K562 (cell line): ENCODE measurements around the gene VPS16. TPM values are rescaled to one million over a fixed set of nuclear protein-coding genes. Genes with fewer than 3 reads are reported as not detected.
A peak's percentile ranks its signal among the peaks of the same experiment; 100 is the strongest.

Experiments used
- ATF2 ChIP-seq: sonication (generic); formaldehyde crosslinking; IDR thresholded peaks from 2 replicates; pipeline ENCODE4 v1.8.1; 2022; ENCODE audit warnings: missing genetic modification reagents
- COPS2 ChIP-seq: fragments of 450-650 bp; conservative IDR thresholded peaks from 2 replicates; pipeline ENCODE4 v1.6.1; 2016; ENCODE audit warnings: mild to moderate bottlenecking, moderate library complexity
- ELF2 ChIP-seq: fragments of 250-450 bp; sonication (Bioruptor Pico); IDR thresholded peaks from 2 replicates; pipeline ENCODE4 v1.5.0; 2021; ENCODE audit warnings: mild to moderate bottlenecking
- ETV5 ChIP-seq: sonication (generic); formaldehyde crosslinking; IDR thresholded peaks from 2 replicates; pipeline ENCODE4 v1.4.0; 2020; ENCODE audit warnings: low read depth, mild to moderate bottlenecking, missing genetic modification reagents
- FOXO4 ChIP-seq: fragments of 450-650 bp; formaldehyde crosslinking; IDR thresholded peaks from 2 replicates; pipeline ENCODE4 v1.4.0; 2020; ENCODE audit warnings: mild to moderate bottlenecking, moderate library complexity
- HNRNPH1 ChIP-seq: fragments of 200-400 bp; formaldehyde crosslinking; optimal IDR thresholded peaks from 2 replicates; pipeline ENCODE3; 2017; ENCODE audit warnings: low read depth, mild to moderate bottlenecking, low read length, moderate library complexity
- MEF2A ChIP-seq: IDR thresholded peaks from 2 replicates; pipeline ENCODE4 v1.6.1; 2011; ENCODE audit warnings: low read depth, mild to moderate bottlenecking, low read length, moderate library complexity; ENCODE audit not compliant: control insufficient read depth
- POLR2AphosphoS5 ChIP-seq: IDR thresholded peaks from 2 replicates; pipeline ENCODE4 v1.6.1; 2011; ENCODE audit warnings: mild to moderate bottlenecking, low read depth, low read length, moderate library complexity; ENCODE audit not compliant: control insufficient read depth, insufficient read depth
- POLR2G ChIP-seq: fragments of 200-400 bp; formaldehyde crosslinking; IDR thresholded peaks from 2 replicates; pipeline ENCODE4 v1.6.1; 2017; ENCODE audit warnings: low read depth, mild to moderate bottlenecking, antibody characterized with exemption, low read length, moderate library complexity
- RFX1 ChIP-seq: fragments of 450-650 bp; IDR thresholded peaks from 2 replicates; pipeline ENCODE4 v1.6.1; 2016; ENCODE audit warnings: mild to moderate bottlenecking, moderate library complexity
- SIN3B ChIP-seq: fragments of 450-650 bp; IDR thresholded peaks from 2 replicates; pipeline ENCODE4 v1.6.1; 2017; ENCODE audit warnings: low read depth, mild to moderate bottlenecking, moderate library complexity
- SIX5 ChIP-seq, 2 experiments: IDR thresholded peaks; 2 replicates each; pipeline ENCODE4 v1.6.1; 2011; ENCODE audit warnings: low read length in 2 of 2, borderline replicate concordance in 1 of 2, low read depth in 1 of 2, mild to moderate bottlenecking in 1 of 2, moderate library complexity in 1 of 2; ENCODE audit not compliant: insufficient read depth in 1 of 2
- SMARCB1 ChIP-seq: IDR thresholded peaks from 2 replicates; pipeline ENCODE4 v1.6.1; 2011; ENCODE audit warnings: improper control_type of control experiment, low read depth; ENCODE audit not compliant: insufficient read length
- SPI1 ChIP-seq: IDR thresholded peaks from 2 replicates; pipeline ENCODE4 v1.6.1; 2011; ENCODE audit warnings: low read depth, low read length, control low read depth, borderline replicate concordance
- SRSF1 ChIP-seq: fragments of 200-400 bp; formaldehyde crosslinking; IDR thresholded peaks from 2 replicates; pipeline ENCODE4 v1.6.1; 2017; ENCODE audit warnings: mild to moderate bottlenecking, low read depth, low read length, moderate library complexity
- SRSF3 ChIP-seq: fragments of 200-400 bp; formaldehyde crosslinking; IDR thresholded peaks from 2 replicates; pipeline ENCODE4 v1.6.1; 2016; ENCODE audit warnings: mild to moderate bottlenecking, low read length, moderate library complexity; ENCODE audit not compliant: insufficient read depth
- TAF7 ChIP-seq: fragments of 450-650 bp; IDR thresholded peaks from 2 replicates; pipeline ENCODE4 v1.6.1; 2016; ENCODE audit warnings: missing genetic modification characterization, missing compliant biosample characterization
- ZNF146 ChIP-seq: IDR thresholded peaks from one replicate; pipeline ENCODE4 v1.6.1; 2018; ENCODE audit warnings: missing compliant biosample characterization; ENCODE audit not compliant: unreplicated experiment
- ZNF175 ChIP-seq: fragments of 200-800 bp; sonication (Bioruptor generic); IDR thresholded peaks from 2 replicates; pipeline ENCODE4 v1.6.1; 2016; ENCODE audit warnings: low read depth, mild to moderate bottlenecking, missing genetic modification characterization, missing compliant biosample characterization
- ZNF239 ChIP-seq: fragments of 250-450 bp; sonication (Bioruptor Pico); IDR thresholded peaks from 2 replicates; pipeline ENCODE4 v1.4.0; 2020; ENCODE audit warnings: mild to moderate bottlenecking
- ZNF707 ChIP-seq: fragments of 250-450 bp; sonication (Bioruptor Pico); conservative IDR thresholded peaks from 2 replicates; pipeline ENCODE4 v1.8.0; 2022; ENCODE audit warnings: inconsistent platforms, mild to moderate bottlenecking, moderate library complexity
- polyA plus RNA-seq, 8 experiments: library from polyadenylated mRNA; depleted of rRNA in 4 of 8; stranded (reverse) in 5 of 8; unstranded in 3 of 8; fragments of >200 nt; fragmentation: Nextera tagmentation in 2 of 8; fragmentation: Illumina TruSeq in 1 of 8; extraction: Ambion mirVana in 2 of 8; extraction: Trizol in 1 of 8; gene quantifications; 2 replicates each; pipeline versions ENCODE4 v1.2.1 to v1.2.3, GENCODE V29; 2011 to 2014; ENCODE audit warnings: inconsistent platforms in 1 of 8, missing spikeins in 1 of 8
- total RNA-seq, 7 experiments: library from RNA; depleted of rRNA in 6 of 7; stranded (reverse); fragments of >200 nt in 6 of 7; fragmentation: Illumina TruSeq in 2 of 7; extraction: Trizol in 2 of 7; gene quantifications; 2 replicates each; pipeline versions ENCODE4 v1.2.1 to v1.2.3, GENCODE V29; 2011 to 2021; ENCODE audit warnings: low replicate concordance in 1 of 7
- TF ChIP-seq, protein P1 (sequence below): sonication (generic); formaldehyde crosslinking; IDR thresholded peaks from 2 replicates; pipeline ENCODE4 v1.8.1; 2023; ENCODE audit warnings: mild to moderate bottlenecking, missing genetic modification reagents
- TF ChIP-seq, protein P2 (sequence below): fragments of 450-650 bp; formaldehyde crosslinking; IDR thresholded peaks from 2 replicates; pipeline ENCODE4 v1.4.0; 2022; ENCODE audit warnings: missing genetic modification characterization

VPS16 gene
- total and polyA plus RNA-seq, 9 of the 15 experiments (the other 6 are each of a cell fraction or from before 2014, with no cell fraction given): 6.8 to 24.7 (median 14.0) TPM

DNA sequence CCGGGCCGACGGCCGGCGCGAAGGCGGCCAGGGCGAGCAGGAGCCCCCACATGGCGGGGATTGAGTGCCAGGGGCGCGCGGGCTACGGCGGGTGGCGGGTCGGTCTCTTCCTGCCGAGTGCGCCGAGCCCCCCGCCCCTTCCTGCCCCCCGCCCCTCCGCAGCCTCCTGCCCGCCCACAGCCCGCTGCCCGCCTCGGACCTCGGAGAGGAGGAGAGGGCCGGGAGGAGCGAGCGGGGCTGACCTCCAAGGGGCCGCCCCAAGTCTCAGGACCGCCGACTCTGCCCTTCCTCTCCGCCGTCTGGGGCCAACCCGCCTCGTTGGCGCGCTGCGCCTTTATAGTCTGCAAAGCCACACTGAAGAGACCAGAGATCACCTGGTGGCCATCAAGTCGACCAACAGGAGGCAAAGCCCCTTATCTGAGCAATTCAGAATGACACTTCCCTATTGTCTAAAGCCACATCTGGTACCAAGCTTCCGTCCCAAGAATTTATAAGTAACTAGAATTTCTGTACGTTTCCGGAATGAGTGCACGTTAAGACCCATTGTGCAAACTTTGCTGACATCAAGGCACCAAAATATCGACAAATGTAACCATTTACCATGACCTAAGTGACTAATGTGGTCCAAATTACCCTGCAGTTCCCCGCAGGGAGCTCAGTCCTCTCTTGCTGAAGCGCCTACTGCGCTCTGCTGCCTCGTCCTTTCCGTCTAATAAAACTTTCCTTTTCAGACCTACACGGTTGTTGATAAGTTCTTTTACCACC lies 39.8 kb upstream of the VPS16 start, which contains the start of gene CPXM1 (continued):
- TF ChIP-seq POLR2G: no peak
- TF ChIP-seq ELF2 (CRISPR knock-in tag): no peak
- TF ChIP-seq SMARCB1: no peak
- no peak for TF ChIP-seq ZNF146 (CRISPR knock-in tag)
- peak; percentile 62 for TF ChIP-seq POLR2AphosphoS5
- TF ChIP-seq ZNF175 (CRISPR knock-in tag): no peak
- no peak for TF ChIP-seq ZNF707 (CRISPR knock-in tag)
- peak; percentile 72; the same call in 1 of the 2 replicates for TF ChIP-seq SPI1
- TF ChIP-seq SIX5 (IDR thresholded peaks at IDR 0.05; ENCODE audit: borderline replicate concordance in 1 of 2, insufficient read depth in 1 of 2, low read depth in 1 of 2, low read length in 2 of 2): no peak
- TF ChIP-seq FOXO4 (CRISPR knock-in tag): no peak
- TF ChIP-seq SRSF1: no peak
- no peak for TF ChIP-seq MEF2A
- no peak for TF ChIP-seq SIN3B
- TF ChIP-seq RFX1: no peak
- peak; percentile 93 for TF ChIP-seq ETV5 (CRISPR knock-in tag)
- TF ChIP-seq, protein P1, sequence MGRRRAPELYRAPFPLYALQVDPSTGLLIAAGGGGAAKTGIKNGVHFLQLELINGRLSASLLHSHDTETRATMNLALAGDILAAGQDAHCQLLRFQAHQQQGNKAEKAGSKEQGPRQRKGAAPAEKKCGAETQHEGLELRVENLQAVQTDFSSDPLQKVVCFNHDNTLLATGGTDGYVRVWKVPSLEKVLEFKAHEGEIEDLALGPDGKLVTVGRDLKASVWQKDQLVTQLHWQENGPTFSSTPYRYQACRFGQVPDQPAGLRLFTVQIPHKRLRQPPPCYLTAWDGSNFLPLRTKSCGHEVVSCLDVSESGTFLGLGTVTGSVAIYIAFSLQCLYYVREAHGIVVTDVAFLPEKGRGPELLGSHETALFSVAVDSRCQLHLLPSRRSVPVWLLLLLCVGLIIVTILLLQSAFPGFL: no peak
- TF ChIP-seq HNRNPH1: no peak
- TF ChIP-seq, protein P2, sequence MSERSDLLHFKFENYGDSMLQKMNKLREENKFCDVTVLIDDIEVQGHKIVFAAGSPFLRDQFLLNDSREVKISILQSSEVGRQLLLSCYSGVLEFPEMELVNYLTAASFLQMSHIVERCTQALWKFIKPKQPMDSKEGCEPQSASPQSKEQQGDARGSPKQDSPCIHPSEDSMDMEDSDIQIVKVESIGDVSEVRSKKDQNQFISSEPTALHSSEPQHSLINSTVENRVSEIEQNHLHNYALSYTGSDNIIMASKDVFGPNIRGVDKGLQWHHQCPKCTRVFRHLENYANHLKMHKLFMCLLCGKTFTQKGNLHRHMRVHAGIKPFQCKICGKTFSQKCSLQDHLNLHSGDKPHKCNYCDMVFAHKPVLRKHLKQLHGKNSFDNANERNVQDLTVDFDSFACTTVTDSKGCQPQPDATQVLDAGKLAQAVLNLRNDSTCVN (CRISPR knock-in tag): no peak
- no peak for TF ChIP-seq TAF7 (tag)
- TF ChIP-seq SRSF3: no peak
- TF ChIP-seq ZNF239: no peak
- TF ChIP-seq COPS2: no peak
- no peak for TF ChIP-seq ATF2
